PC-9 (cell line): ENCODE data around the gene ZNF235. TPM values are rescaled to one million over a fixed set of nuclear protein-coding genes. Genes with fewer than 3 reads are reported as not detected.

Experiments used
- BruUV-seq: library from RNA; stranded (reverse); fragments of 400-500 nt; replicated peaks from 2 replicates; lab custom pipeline; 2021; lab: Mats Ljungman, UMichigan
- CTCF ChIA-PET: fragments of 300-600 bp; sonication (Branson Sonifier 250); formaldehyde crosslinking; loops from one replicate; lab custom pipeline; 2022; ENCODE audit warnings: antibody characterized with exemption; lab: Charles Lee
- POLR2A ChIA-PET: fragments of 300-600 bp; sonication (Branson Sonifier 250); formaldehyde crosslinking; loops from one replicate; lab custom pipeline; 2022; ENCODE audit warnings: antibody characterized with exemption; ENCODE audit not compliant: unreplicated experiment; lab: Charles Lee
- DNase-seq, 2 experiments: peaks; one replicate each; pipeline versions ENCODE4 v3.0.0 to v3.0.0-alpha.2; 2015 to 2022; ENCODE audit warnings: mixed read lengths in 1 of 2
- H2AFZ ChIP-seq: fragments of 200-600 bp; sonication (generic); 2 replicates; pipeline ENCODE4 v1.8.1; 2017; ENCODE audit warnings: antibody characterized with exemption
- H3F3A ChIP-seq: fragments of 200-600 bp; sonication (generic); 2 replicates; pipeline ENCODE4 v1.8.1; 2017; ENCODE audit warnings: antibody characterized with exemption, mild to moderate bottlenecking, low read depth; ENCODE audit not compliant: insufficient read depth
- H3K27ac ChIP-seq: fragments of 200-600 bp; sonication (generic); 2 replicates; pipeline ENCODE4 v1.6.1; 2016; ENCODE audit warnings: mixed run types
- H3K27me3 ChIP-seq: fragments of 200-600 bp; sonication (generic); 2 replicates; pipeline ENCODE4 v1.6.1; 2016; ENCODE audit warnings: low read depth, mixed run types; ENCODE audit not compliant: insufficient read depth
- H3K36me3 ChIP-seq: fragments of 200-600 bp; sonication (generic); 2 replicates; pipeline ENCODE4 v1.6.1; 2016; ENCODE audit warnings: low read depth, mixed run types
- H3K4me1 ChIP-seq: fragments of 200-600 bp; sonication (generic); replicated peaks from 2 replicates; pipeline ENCODE4 v1.6.1; 2016; ENCODE audit warnings: mixed run types; ENCODE audit not compliant: insufficient read depth
- H3K4me2 ChIP-seq: fragments of 200-600 bp; sonication (generic); 2 replicates; pipeline ENCODE4 v1.6.1; 2017; ENCODE audit warnings: mixed run types
- H3K4me3 ChIP-seq: fragments of 200-600 bp; sonication (generic); 2 replicates; pipeline ENCODE4 v1.6.1; 2016; ENCODE audit warnings: mixed run types
- H3K79me2 ChIP-seq: fragments of 200-600 bp; sonication (generic); 2 replicates; pipeline ENCODE4 v1.6.1; 2017; ENCODE audit warnings: low read depth, mixed run types
- H3K9me2 ChIP-seq: fragments of 200-600 bp; sonication (generic); 2 replicates; pipeline ENCODE4 v1.8.1; 2017; ENCODE audit warnings: mild to moderate bottlenecking; ENCODE audit not compliant: insufficient read depth
- H3K9me3 ChIP-seq: fragments of 200-600 bp; sonication (generic); 2 replicates; pipeline ENCODE4 v1.8.1; 2016; ENCODE audit warnings: low read depth; ENCODE audit not compliant: insufficient read depth
- H4K20me1 ChIP-seq: fragments of 200-600 bp; sonication (generic); 2 replicates; pipeline ENCODE4 v1.8.1; 2017; ENCODE audit not compliant: insufficient read depth
- CTCF ChIP-seq: fragments of 200-600 bp; sonication (generic); conservative IDR thresholded peaks from 2 replicates; pipeline ENCODE4 v1.6.1; 2017; ENCODE audit warnings: mixed run types, antibody characterized with exemption, mild to moderate bottlenecking, moderate library complexity
- EZH2 ChIP-seq: fragments of 200-600 bp; sonication (generic); IDR thresholded peaks from 2 replicates; pipeline ENCODE4 v1.8.0; 2017; ENCODE audit warnings: antibody characterized with exemption, low read depth
- intact Hi-C: fragments of 100-400 bp; cut with micrococcal nuclease; formaldehyde crosslinking; loops from one replicate; pipeline ENCODE4 v1.10.0; 2022; ENCODE audit not compliant: unreplicated experiment
- total RNA-seq: library from RNA; stranded (reverse); gene quantifications from 2 replicates; pipeline ENCODE4 v1.2.3, GENCODE V29; 2021

Gene ZNF235
- total RNA-seq, 1 experiment from 2014 or later: 4.3 TPM

DNA sequence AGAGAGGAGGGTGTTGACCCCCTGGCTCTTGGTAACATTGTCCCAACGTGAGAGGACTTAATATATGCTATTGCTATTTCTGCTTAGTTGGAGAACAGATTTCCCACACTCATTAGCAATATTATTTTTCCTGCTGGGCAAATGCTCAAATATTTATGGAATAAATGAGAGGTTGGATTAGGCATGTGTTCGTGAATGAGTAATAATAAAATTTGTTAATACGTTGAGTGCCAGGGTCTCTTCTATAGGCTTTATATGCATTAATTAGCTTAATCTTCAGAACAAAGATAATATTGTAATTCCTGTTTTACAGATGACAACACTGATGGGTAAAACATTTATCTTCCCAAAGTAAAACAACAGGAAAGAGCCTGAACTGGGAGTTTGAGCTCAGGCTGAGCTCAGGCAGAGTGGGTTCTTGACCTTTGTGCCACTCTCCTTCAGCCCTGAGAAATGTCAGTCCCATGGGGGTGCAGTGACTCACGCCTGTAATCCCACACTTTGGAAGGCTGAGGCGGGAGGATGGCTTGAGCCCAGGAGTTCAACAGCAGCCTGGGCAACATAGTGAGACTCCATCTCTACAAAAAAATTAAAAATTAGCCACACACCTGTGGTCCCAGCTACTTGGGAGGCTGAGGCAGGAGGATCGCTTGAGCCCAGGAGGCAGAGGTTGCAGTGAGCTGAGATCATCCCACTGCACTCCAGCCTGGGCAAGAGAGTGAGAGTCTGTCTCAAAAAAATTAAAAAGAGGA, 44.0 kb downstream of the ZNF235 start:
- no peaks in the 10 kb centered on the region for H3K79me2 ChIP-seq
- no peaks in the 10 kb centered on the region for H3K27me3 ChIP-seq
- H3F3A ChIP-seq: no peaks in the 10 kb centered on the region; the same call in 1 of the 2 replicates
- ChIA-PET POLR2A (interaction anchor here (0.8 kb wide), 1 partner anchor 187 kb away, joined by 6 read pairs; the partner anchor contains the start of gene ZNF229), CTCF (no interaction called here)
- BruUV-seq: no TSS peak
- peaks cover 6% of the 10 kb centered on the region for H3K9me3 ChIP-seq
- no peaks in the 10 kb centered on the region for H3K36me3 ChIP-seq
- no peak overlapping the region for H3K27ac ChIP-seq
- peak overlapping the region; percentile 95 for H2AFZ ChIP-seq
- H3K4me3 ChIP-seq: peak overlapping the region; percentile 50; the same call in 1 of the 2 replicates
- intact Hi-C loops: loop anchor here (2.0 kb wide), 1 partner anchor 44 kb away; the partner anchor contains the start of gene ZNF235
- no peaks in the 10 kb centered on the region for H3K9me2 ChIP-seq
- no peak for TF ChIP-seq EZH2
- no peak for TF ChIP-seq CTCF
- no peaks in the 10 kb centered on the region for H4K20me1 ChIP-seq
- peaks cover 10% of the 10 kb centered on the region; the same call in 1 of the 2 replicates for H3K4me1 ChIP-seq
- no peak for DNase-seq
- H3K4me2 ChIP-seq: peak overlapping the region; percentile 76

DNA sequence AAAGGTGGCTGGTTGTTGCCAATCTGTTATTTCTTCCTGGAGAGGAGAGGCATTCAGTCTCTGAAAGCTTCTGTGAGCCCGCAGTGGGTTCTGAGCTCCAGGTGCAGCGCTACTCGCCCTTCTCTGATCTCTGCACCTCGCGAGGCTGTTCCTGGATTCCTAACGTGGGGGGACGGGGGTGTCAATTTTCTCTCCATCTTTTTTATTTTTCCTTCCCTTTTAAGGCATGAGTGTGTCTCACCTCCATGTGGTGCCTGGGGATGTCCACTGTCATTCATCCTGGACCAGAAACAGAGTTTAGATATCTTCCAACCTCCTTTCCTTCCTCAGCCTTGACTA, 44.5 kb downstream of the ZNF235 start:
- ChIA-PET POLR2A (interaction anchor here (0.8 kb wide), 1 partner anchor 188 kb away, joined by 6 read pairs; the partner anchor contains the start of gene ZNF229), CTCF (no interaction called here)
- Histone ChIP-seq H3F3A (no peaks in the 10 kb centered on the region; the same call in 1 of the 2 replicates), H3K9me2 (no peaks in the 10 kb centered on the region), H3K9me3 (peaks cover 10% of the 10 kb centered on the region), H4K20me1 (no peaks in the 10 kb centered on the region), H3K4me3 (peak overlapping the region; percentile 50), H3K4me1 (peaks cover 10% of the 10 kb centered on the region; the same call in 1 of the 2 replicates), H3K27ac (no peak overlapping the region), H3K4me2 (peak overlapping the region; percentile 76), H3K27me3 (no peaks in the 10 kb centered on the region), H2AFZ (peak overlapping the region; percentile 95), H3K79me2 (no peaks in the 10 kb centered on the region), H3K36me3 (no peaks in the 10 kb centered on the region)
- BruUV-seq: TSS peak; percentile 68
- intact Hi-C loops: loop anchor here (2.0 kb wide), 1 partner anchor 44 kb away; the partner anchor contains the start of gene ZNF235
- DNase-seq: no peak
- TF ChIP-seq EZH2: no peak
- no peak for TF ChIP-seq CTCF

- peak overlapping the region; percentile 50; the same call in 1 of the 2 replicates for H3K4me3 ChIP-seq
- POLR2A ChIA-PET: no interaction called here
- H3K9me3 ChIP-seq: peaks cover 20% of the 10 kb centered on the region
- no peak overlapping the region for H3K27ac ChIP-seq
- intact Hi-C loops: no loop called here
- no peaks in the 10 kb centered on the region for H3K36me3 ChIP-seq
- H3K9me2 ChIP-seq: no peaks in the 10 kb centered on the region
- peaks cover 10% of the 10 kb centered on the region; the same call in 1 of the 2 replicates for H3K4me1 ChIP-seq
- no peak for TF ChIP-seq CTCF
- no peak for TF ChIP-seq EZH2
- no TSS peak for BruUV-seq
- H2AFZ ChIP-seq: peak overlapping the region; percentile 95
- no peak for DNase-seq
- H3K27me3 ChIP-seq: no peaks in the 10 kb centered on the region
- H3K79me2 ChIP-seq: no peaks in the 10 kb centered on the region
- H3K4me2 ChIP-seq: peak overlapping the region; percentile 76
- no peaks in the 10 kb centered on the region for H4K20me1 ChIP-seq
- H3F3A ChIP-seq: no peaks in the 10 kb centered on the region; the same call in 1 of the 2 replicates
- CTCF ChIA-PET: interaction anchor here (0.6 kb wide), 1 partner anchor 589 kb away, joined by 11 read pairs; the partner anchor contains the start of gene PLAUR
These were observed 45.9 kb downstream of the ZNF235 start for GRCh38 chr19:44258835-44259413.
